ENCODE results near the gene SFI1. TPM values are rescaled to one million over a fixed set of nuclear protein-coding genes. Genes with fewer than 3 reads are reported as not detected.

The SFI1 gene
- total RNA-seq, 1 experiment from 2014 or later = 53.1 TPM

GRCh38 chr22:31623592-31624304 is 127.4 kb downstream of the SFI1 start:
- DNase-seq (ENCODE audit: low read depth, low spot score) (no peak), ATAC-seq (no peak)
- intact Hi-C loops (cut with micrococcal nuclease) = no loop called here
- BruUV-seq (replicated peaks) = no TSS peak
- ChIA-PET POLR2A (interaction anchor here (0.6 kb wide), 1 partner anchor 19 kb away, joined by 3 read pairs; no protein-coding TSS in a partner anchor), CTCF (interaction anchor here (1.1 kb wide), 1 partner anchor 346 kb away, joined by 3 read pairs; no protein-coding TSS in a partner anchor), RAD21 (ENCODE audit: low non-redundant PET in 1 of 2, low total read pairs in 2 of 2, uncharacterized antibody in 2 of 2, unreplicated experiment in 2 of 2) (no interaction called here)
- Histone ChIP-seq H3K27me3 (ENCODE audit: insufficient read depth, low read length) (no peaks in the 10 kb centered on the region), H3K9me3 (ENCODE audit: control insufficient read depth in 1 of 2, insufficient read depth in 1 of 2, low read depth in 1 of 2, low read length in 2 of 2) (no peaks in the 10 kb centered on the region), H3K9me2 (ENCODE audit: insufficient read depth) (no peaks in the 10 kb centered on the region), H2AFZ (ENCODE audit: low read depth, low read length, poor library complexity, severe bottlenecking) (no peak overlapping the region), H3K4me3 (replicated peaks in 1 of 2; ENCODE audit: low read depth in 1 of 2, low read length in 2 of 2) (no peak overlapping the region), H3K36me3 (ENCODE audit: control insufficient read depth in 1 of 2, insufficient read depth in 2 of 2, low read length in 2 of 2) (peaks cover 7 to 22% of the 10 kb centered on the region in 2 experiments; a peak in 2 of 4 replicates), H3K4me1 (ENCODE audit: control insufficient read depth in 1 of 2, insufficient read depth in 2 of 2, low read length in 2 of 2) (peaks cover 0 to 5% of the 10 kb centered on the region in 2 experiments; a peak in 1 of 4 replicates), H3K4me2 (ENCODE audit: low read length) (no peak overlapping the region), H4K20me1 (ENCODE audit: insufficient read depth) (no peaks in the 10 kb centered on the region), H3K9ac (ENCODE audit: low read length) (no peak overlapping the region), H3K27ac (ENCODE audit: low read depth, low read length) (peak overlapping the region; percentile 14; the same call in 1 of the 2 replicates), H3K79me2 (ENCODE audit: insufficient read depth, low read length) (peaks cover 67% of the 10 kb centered on the region)
- TF ChIP-seq ZBTB33 (IDR thresholded peaks at IDR 0.05; ENCODE audit: extremely low read depth, insufficient replicate concordance, low read length) (no peak), SIN3A (IDR thresholded peaks at IDR 0.05; ENCODE audit: low read depth) (no peak), EZH2 (IDR thresholded peaks at IDR 0.05) (no peak), CTCF (IDR thresholded peaks at IDR 0.05 in 2 of 3, conservative IDR thresholded peaks at IDR 0.05 in 1 of 3; ENCODE audit: borderline replicate concordance in 1 of 3, insufficient read depth in 1 of 3, low read depth in 2 of 3, low read length in 2 of 3) (no peak), ATF3 (IDR thresholded peaks at IDR 0.05) (no peak), EZH2phosphoT487 (IDR thresholded peaks at IDR 0.05; ENCODE audit: borderline replicate concordance) (no peak), ZFX (IDR thresholded peaks at IDR 0.05) (no peak), JUND (IDR thresholded peaks at IDR 0.05) (no peak), REST (IDR thresholded peaks at IDR 0.05; ENCODE audit: low read depth) (no peak), RAD21 (IDR thresholded peaks at IDR 0.05; ENCODE audit: low read depth) (no peak), MAX (IDR thresholded peaks at IDR 0.05) (no peak), FOSL1 (IDR thresholded peaks at IDR 0.05; ENCODE audit: low read depth) (no peak), EGR1 (IDR thresholded peaks at IDR 0.05; ENCODE audit: low read depth) (no peak), YY1 (IDR thresholded peaks at IDR 0.05; ENCODE audit: extremely low read depth, insufficient replicate concordance, low read depth, low read length) (no peak)

All from HCT116 (cell line).